SIG-M5 (cell line): Measurements from ENCODE around the gene ERGIC1.

ENCODE experiments used
- DNase-seq: peaks from one replicate; lab custom pipeline; 2025; lab: John Stamatoyannopoulos, UW

The ERGIC1 gene

DNA sequence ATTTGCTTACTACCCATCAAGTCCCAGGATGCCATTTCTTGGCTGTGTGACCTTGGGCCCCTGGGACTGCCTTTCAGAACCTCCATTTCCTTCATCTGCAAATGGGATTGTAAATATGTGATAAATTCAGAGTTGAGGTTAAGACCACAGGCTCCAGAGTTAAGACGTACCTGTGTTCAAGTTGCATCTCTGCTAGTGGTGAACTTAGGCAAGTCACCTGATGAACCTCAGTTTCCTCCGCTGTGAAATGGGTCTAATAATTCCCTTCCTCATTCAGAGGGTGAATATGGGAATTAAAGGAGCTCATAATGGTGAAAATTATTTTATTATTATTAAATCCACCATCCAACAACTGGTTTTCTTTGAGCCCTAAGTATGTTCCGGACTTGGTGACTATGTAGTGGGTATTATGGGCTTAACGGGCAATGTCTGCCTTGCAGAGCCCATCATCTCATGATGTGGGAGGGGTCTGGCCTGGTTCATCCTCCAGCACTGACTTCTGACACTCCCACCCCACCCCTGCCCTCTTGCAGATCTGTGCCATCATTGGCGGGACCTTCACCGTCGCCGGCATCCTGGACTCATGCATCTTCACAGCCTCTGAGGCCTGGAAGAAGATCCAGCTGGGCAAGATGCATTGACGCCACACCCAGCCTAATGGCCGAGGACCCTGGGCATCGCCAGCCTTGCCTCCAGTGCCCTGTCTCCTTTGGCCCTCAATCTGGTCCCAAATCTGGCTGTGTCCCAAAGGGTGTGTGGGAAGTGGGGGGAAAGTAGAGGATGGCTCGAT is 116.3 kb downstream of the ERGIC1 start:
- DNase-seq, result no peak

DNA sequence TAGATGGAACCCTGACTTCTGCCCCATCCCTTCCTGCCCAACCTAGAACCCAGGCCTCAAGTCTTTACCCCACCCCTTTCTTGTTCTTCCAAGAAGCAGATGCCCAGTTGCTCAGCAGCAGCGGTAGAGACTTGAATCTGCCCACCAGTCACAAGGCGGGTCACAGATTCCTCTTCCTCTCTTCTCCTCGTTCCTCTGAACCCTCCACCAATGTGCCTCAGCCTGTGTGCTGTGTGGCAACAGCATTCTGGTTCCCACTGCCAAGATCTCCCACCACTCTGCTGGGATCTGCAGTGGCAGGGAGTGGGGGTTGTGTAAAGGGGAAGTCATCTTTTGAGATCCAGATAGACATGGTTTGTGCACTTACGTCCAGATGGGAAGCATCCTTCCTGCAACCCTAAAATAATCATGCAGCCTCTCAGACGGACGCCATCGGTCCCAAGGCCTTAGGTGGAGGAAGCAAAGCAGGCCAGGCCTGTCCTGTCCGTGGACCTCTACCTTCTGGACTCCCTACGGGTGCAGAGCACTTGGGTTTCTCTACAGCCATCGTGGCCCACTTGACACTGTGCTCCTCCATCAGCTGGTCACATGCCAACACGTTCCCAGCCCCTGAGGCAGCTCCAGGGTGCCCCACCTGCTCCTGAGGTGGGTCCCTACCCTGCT is 117.5 kb downstream of the ERGIC1 start:
- DNase-seq, result no peak

DNA sequence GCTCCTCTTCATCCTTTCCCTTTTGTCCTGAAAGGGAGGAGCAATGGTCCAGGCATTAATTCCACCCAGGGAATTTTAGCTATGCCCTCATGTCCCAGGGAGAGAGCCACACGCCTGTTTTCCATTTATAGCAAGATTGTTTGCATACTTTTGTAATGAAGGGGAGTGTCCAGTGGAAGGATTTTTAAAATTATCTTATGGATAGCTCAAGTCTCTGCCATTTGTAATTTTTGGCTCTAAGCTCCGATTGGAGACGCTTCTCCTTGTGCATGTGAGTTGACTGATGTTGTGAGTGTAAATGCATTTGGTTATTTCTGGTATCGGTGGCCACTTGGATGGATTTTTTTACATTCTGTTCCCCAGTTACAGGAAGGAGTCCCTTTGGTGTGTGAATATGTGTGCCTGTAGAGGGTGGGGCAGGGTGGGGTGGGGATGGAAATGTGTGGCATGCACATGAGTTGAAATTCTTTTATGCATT is 118.0 kb downstream of the ERGIC1 start:
- DNase-seq, result no peak

DNA sequence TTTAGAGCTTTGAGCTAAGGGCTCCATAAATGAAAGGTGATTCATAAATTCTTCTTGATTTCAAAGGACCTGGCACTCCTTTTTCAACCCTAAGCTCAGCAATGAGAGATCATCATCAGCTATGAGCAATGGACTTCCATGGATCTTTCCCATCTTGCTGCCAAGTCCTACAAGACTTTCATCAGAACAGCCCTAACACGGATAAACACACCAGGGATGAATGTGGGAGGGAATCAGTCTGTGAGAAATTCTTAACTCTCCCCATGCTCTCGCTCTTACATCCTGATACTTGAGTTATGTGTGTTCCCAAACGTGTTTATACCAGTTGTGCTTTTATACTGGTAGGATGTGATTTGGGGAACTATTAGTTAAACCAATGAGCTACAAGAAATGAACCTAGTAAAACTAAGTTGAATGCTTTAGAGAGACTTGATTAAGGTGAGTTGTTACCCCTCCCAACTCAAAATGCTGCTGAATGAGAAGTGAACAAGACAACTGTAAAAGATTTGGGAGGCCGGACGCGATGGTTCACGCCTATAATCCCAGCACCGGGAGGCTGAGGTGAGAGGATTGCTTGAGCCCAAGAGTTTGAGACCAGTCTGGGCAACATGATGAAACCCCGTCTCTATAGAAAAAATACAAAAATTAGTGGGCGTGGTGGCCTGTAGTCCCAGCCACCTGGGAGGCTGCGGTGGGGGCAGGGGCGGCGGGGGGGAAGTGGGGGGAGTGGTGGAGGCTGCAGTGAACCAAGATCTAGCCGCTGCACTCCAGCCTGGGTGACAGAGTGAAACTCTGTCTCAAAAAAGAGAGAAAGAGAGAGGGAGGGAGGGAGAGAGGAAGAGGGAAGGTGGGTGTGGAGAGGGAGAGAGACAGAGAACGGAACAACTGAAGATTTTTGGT is 120.0 kb downstream of the ERGIC1 start:
- no peak for DNase-seq

DNA sequence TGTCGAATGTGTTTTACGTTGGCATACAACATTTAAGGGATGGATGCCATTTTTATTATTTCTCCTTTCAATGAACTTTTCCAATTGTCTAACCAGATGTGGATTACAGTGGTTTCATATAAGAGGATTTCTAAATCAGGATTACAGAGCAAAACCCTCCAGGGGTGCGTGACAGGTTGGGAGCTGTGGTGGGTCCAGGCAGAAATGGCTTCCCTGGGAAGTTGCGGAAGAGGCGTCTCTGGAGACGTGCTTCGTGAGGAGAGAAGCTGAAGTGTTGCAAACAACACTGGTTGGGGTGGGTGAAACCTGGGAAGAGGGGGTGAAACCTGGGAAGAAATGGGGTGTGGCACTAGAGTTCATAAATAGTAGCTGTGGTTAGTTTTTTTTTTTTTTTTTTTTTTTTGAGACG is 120.7 kb downstream of the ERGIC1 start:
- no peak for DNase-seq

DNA sequence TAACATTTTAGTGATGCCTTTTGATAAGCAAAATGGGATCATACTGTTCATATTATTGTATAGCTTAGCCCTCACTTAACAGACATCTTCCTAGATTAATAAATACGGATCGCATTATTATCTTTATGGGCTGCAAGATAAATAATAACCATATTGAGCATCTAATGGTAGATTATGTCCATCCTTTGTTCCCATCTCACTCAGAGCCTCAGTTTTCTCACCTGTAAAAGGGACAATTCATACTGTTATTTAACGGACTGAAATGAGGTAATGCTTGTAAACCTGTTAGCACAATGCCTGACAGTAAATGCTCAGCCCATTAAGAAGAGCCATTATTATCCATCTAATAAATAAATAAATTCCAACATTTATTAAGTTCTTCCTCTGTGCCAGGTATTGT is 122.2 kb downstream of the ERGIC1 start:
- no peak for DNase-seq

DNA sequence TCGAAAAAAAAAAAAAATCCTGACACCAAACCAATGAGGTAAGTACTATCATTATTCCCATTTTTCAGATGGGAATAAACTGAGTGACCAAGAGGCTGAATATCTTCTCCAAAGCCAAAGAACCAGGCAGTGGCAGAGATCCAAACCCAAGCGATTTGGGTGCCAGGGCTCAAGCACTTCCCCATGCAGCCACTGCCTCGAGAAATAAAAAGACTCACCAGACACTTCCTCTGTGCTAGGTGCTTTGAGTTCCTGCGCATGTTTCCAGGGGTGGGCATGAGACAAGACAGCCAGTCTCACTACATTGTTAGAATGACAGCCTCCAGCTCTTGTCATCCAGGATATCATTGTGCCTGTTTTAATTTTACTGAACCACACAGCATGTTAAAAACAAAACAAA is 122.9 kb downstream of the ERGIC1 start:
- DNase-seq, result no peak

DNA sequence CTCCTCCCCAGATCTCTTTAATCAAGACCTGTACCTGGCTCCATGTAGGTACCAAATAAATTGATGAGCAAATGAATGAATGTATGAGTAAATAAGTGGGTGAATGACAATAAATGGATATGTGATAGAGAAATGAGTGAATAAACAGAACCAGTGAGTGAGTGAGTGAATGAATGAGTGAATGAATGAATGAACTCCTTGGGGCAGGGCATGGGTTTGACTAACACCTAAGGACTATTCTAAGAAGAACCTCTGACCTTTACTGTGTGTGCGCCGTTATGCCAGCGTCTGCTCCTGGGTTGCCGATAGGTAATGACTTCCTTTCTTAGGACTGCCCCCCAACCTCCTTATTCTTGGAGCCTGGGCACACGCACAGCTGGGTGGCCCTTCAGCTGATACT is 123.4 kb downstream of the ERGIC1 start:
- no peak for DNase-seq

DNA sequence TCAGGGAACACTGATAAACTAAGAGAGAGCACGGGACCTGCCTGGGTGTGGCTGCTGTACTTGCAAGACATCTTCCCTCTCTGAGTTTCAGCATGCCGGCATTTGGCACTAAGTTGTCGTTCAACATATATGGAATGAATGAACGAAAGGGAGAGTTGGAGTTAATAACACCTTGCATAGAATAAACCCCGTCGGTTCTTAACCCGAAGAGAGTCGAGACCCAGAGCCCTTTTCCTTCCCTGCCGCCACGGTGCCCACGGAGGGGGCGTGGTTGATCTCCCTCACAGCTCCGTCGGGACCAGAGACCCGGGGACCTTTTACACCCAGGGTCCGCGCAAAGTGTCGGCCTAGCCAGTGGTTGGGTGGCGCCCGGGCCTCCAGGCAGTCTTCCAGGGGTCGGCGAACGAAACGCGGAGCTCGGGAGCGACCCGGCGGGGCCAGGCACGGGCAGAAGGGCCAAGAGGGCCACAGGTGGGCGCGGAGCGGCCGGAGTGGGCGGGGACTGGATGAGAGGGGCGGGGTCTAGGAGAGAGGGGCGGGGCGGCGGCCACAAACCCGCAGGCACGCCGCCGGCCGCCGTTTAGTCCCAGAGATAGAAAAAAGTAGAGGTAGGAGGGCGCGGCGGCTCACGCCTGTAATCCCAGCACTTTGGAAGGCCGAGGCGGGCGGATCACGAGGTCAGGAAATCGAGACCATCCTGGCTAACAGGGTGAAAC is 124.4 kb downstream of the ERGIC1 start:
- no peak for DNase-seq

DNA sequence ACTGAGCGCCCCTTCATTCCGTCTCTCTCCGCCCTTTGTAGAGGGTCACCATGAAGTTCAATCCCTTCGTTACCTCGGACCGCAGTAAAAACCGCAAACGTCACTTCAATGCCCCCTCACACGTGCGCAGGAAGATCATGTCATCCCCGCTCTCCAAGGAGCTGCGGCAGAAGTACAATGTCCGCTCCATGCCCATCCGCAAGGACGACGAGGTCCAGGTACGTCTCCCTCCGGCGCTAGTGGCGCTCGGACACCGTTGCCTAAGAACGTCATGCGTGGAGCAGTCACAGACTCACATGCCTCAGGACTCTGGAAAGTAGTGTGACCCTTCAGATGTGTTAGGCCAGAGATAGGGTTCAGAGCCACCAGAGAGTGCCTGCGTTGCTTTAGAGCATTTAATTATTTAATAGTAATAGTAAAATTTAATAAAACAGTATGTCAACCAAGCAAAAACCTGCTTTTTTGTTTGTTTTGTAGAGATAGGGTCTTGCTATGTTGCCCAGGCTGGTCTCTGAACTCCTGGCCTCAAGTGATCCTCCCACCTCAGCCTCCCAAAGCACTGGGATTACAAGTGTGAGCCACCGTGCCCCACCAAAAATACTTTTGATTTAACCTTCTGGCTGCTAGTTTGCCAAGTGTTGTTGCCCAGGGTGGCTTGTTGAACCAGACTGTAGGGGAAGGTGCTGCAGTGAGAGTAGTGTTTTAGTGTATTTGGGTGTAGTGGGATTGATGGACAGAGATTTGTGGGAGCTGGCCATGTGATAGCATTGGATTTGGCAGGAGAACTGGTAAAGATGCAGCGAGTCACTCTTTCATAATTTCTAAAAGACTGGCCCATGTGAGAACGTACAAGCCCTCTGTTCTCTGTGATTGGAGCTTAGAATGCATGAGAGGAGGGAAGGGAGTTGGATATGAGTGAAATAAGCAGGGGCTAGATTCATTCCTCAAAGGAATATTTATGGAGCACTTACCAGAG is 126.1 kb downstream of the ERGIC1 start:
- DNase-seq, result no peak

DNA sequence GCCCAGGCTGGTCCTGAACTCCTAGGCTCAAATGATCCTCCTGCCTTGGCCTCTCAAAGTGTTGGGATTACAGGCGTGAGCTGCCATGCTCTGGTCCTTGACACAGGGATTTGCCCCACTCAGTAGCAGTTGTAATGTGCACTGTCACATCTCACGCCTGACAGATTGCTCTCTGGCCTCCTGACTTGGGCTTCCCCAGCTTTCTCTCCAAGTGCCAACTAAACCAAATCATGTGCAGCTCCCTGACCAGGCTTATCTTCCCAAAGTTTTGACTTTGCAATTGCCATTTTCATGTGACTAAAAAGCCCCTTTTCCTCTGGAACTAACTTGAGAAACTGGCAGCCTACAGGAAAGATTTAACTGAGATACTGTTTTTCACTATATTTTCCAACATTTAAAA is 135.9 kb downstream of the ERGIC1 start:
- DNase-seq, result no peak

DNA sequence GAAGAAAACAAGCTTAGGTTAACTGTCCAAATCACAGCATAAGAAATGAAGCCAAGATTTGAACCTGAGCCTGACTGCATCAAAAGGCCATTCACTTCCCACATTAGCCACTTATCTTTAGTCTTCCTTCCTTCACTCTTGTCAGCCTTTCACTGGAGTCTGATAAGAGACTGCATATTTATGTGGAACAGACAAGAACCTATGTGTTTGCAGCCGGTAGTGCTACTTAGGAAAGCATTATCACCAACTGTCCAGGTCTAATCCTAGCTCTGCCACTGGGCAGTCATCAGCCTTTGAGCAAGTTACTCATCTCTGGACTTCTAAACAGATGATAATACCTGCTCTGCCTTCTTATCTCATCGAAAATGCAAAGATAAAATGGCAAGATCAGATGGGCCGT is 137.4 kb downstream of the ERGIC1 start:
- no peak for DNase-seq

DNA sequence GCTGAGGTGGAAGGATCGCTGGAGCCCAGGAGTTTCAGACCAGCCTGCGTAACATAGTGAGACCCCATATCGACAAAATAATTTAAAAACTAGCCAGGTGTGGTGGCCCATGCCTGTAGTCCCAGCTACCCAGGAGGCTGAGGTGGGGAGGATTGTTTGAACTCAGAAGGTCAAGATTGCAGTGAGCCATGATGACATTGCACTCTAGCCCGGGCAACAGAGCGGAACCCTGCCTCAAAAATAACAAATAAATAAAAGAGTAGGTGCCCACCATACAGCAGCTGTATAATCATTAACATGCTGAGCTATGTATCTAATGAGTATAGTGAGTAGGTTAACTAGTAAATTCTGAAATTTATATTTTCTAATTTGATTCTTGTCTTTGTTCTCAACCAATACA is 138.5 kb downstream of the ERGIC1 start:
- DNase-seq, result no peak

DNA sequence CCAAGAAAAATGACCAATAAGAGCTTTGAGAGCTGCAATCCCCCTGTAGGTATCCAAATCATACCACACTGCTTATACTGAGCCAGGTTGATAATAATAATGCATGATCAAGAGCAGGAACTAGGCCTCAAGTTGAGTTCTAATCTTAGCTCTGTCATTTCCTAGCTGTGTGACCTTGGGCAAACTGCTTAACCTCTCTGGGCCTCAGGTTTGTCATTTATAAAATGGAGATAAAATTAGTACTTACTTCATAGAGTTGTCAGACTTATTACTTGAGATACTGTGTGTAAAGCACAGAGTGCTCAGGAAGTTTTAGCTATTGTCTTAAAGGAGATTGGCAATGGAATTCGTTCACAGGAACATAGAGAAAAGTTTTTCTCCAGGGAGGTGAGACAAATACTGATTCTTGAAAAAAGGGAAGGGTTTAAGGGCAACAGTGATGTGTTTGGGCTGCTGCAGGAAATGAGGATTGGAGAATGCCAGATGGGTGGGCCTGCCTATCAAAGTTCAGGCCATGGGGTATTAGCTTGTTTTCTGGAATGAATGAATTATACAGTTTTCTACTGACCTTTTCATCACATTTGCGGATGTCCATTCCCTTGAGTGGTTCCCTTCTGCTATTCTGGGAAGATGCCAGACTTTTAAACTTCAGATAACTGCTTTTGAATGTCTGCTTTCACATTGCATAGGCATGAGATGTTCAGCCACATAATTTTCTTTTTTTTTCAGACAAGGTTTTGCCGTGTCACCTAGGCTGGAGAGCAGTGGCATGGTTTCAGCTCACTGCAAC is 139.3 kb downstream of the ERGIC1 start:
- DNase-seq, result no peak

DNA sequence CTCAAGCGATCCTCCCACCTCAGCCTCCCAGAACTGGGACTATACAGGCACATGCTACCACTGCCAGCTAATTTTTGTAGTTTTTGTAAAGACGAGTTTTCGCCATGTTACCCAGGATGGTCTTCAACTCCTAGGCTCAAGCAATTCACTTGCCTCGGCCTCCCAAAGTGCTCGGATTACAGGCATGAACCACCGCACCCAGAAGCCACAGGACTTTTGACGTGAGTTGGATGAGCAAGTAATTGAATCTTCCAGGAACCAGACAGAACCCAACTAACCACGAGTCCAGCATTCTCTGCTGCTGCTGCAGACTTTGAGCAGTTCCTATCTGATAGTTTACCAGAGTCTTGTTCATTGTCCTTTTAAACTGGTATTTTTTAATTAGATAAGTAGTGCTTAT is 139.9 kb downstream of the ERGIC1 start:
- DNase-seq, result no peak

DNA sequence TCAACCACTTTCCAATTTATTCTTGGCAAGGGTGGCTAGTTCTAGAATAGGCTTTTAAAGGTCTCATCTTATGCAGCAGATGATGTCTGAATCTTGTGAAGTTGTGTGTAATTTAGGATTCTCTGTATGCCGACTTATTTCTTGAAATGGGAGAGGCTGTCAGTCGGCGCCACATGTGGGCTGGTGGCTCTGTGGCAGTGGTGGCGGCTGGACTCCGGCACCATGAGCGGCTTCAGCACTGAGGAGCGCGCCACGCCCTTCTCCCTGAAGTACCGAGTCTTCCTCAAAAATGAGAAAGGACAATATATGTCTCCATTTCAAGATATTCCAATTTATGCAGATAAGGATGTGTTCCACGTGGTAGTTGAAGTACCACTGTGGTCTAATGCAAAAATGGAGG is 141.2 kb downstream of the ERGIC1 start:
- no peak for DNase-seq

DNA sequence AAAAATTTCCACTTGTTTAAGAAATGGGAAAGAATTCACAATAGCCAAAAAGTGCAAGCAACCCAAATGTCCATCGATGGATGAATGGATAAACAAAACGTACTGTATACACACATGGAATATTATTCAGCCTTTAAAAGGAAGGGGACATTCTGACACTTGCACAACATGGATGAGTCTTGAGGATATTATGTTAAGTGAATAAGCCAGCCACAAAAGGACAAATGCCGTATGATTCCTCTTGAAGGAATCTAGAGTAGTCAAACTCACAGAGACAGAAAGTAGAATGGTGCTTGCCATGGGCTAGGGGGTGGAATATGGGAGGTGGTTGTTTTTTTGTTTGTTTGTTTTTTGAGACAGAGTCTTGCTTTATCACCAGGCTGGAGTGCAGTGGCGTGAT is 145.7 kb downstream of the ERGIC1 start:
- no peak for DNase-seq

DNA sequence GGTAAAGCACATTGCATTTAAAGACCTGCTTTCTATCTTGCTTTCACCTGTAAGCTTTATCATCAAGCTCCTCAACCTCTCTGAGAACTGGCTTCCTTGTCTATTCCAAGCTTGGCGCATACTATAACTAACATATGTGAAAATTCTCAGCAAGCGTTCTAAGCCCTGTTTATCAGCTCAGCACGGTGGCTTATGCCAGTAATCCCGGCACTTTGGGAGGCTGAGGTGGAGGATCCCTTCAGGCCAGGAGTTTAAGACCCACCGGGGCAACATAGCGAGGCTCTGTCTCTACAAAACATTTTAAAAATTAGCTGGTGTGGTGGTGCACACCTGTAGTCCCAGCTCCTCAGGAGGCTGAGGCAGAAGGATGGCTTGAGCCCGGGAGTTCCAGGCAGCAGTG is 147.9 kb downstream of the ERGIC1 start:
- DNase-seq, result no peak

DNA sequence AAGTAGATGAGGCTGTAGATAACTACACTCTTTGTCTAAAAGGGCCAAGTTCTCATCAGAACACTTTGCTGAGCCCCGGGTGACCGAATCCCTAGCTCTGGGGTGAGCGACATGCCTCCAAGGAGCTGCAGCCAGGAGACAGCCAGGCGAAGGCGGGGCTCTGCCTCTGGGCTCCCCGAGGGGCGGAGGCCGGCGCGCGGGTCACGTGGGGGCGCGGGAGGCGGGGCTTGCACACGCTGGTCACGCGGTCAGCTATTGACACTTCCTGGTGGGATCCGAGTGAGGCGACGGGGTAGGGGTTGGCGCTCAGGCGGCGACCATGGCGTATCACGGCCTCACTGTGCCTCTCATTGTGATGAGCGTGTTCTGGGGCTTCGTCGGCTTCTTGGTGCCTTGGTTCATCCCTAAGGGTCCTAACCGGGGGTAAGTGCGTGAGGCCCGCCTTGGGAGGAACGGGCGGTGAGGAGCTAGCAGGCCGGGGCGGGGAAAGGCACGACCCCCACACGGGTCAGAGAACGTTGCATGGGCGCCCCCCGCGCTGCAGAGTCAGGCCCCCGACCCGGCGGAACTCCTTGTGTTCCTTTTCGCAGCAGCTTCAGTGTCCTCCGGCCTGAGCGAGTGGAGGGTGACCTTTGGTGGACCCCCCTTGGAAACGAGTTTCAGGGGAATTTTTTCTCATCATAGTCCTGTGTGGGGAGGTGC is 149.6 kb downstream of the ERGIC1 start, which contains the start of gene ATP6V0E1:
Gene ATP6V0E1, plus strand, starts transcription at position 230 of the 702 bp plus-strand sequence. Its CDS starts 90 bp downstream, at position 320.
- DNase-seq, result peak; percentile 46
